ENCODE results near the gene NHEJ1. TPM values are rescaled to one million over a fixed set of nuclear protein-coding genes. Genes with fewer than 3 reads are reported as not detected.
"Not testable (repeated sequence)": the region's sequence is repeated elsewhere in the genome, so short reads cannot be mapped to it uniquely, and the experiment has no call there.

NHEJ1 gene
- total RNA-seq, 4 donors from 2014 or later, result 13.8 to 23.2 (median 17.5) TPM

GRCh38 chr2:219205981-219206327 lies 45.3 kb upstream of the NHEJ1 start:
- no peak for TF ChIP-seq CTCF (IDR thresholded peaks at IDR 0.05)
- ATAC-seq (ENCODE audit: low FRiP score) (no peak), DNase-seq (ENCODE audit: low spot score) (no peak)

GRCh38 chr2:219205165-219205538 lies 44.5 kb upstream of the NHEJ1 start:
- ATAC-seq (ENCODE audit: low FRiP score), result no peak
- no peak for DNase-seq (ENCODE audit: low spot score)
- no peak for TF ChIP-seq CTCF (IDR thresholded peaks at IDR 0.05)

DNA sequence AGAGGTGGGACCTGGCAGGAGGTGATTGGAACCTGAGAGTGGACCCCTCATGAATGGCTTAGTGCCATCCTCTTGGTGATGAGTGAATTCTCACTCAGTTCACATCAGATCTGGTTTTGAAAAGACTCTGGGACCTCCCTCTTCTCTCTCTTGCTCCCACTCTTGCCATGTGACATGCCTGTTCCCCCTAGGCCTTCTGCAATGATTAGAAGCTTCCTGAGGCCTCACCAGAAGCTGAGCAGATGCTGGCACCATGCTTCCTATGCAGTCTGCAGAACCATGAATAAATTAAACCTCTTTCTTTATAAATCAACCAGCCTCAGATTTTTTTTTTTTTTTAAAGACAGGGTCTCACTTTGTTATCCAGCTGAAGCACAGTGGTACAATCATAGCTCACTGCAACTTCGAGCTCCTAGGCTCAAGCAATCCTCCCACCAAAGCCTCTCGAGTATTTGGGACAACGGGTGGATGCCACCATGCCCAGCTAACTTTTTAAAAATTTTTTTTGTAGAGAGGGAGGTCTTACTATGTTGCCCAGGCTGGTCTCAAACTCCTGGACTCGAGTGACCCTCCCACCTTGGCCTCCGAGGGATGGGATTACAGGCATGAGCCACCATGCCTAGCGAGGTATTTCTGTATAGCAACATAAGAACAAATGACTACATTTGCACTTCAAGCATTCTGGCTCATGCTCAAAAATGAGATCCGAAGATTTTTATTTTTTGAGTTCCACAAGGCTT lies 44.0 kb upstream of the NHEJ1 start:
- DNase-seq (ENCODE audit: low spot score), result no peak
- ATAC-seq (ENCODE audit: low FRiP score), result no peak
- TF ChIP-seq CTCF (IDR thresholded peaks at IDR 0.05), result no peak

DNA sequence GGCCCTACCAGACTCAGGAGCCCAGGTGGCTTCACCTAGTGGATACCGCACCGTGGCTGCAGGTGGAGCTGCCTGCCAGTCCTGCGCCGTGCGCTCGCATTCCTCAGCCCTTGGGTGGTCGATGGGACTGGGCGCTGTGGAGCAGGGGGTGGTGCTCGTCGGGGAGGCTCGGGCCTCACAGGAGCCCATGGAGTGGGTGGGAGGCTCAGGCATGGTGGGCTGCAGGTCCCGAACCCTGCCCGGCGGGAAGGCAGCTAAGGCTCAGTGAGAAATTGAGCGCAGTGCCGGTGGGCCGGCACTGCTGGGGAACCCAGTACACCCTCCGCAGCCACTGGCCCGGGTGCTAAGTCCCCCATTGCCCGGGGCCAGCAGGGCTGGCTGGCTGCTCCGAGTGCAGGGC lies 40.7 kb upstream of the NHEJ1 start:
- not testable (repeated sequence) for DNase-seq (ENCODE audit: low spot score); ATAC-seq (ENCODE audit: low FRiP score)

- not testable (repeated sequence) for ATAC-seq (ENCODE audit: low FRiP score); DNase-seq (ENCODE audit: low spot score)
Measured at GRCh38 chr2:219200502-219201326, 40.1 kb upstream of the NHEJ1 start.

DNA sequence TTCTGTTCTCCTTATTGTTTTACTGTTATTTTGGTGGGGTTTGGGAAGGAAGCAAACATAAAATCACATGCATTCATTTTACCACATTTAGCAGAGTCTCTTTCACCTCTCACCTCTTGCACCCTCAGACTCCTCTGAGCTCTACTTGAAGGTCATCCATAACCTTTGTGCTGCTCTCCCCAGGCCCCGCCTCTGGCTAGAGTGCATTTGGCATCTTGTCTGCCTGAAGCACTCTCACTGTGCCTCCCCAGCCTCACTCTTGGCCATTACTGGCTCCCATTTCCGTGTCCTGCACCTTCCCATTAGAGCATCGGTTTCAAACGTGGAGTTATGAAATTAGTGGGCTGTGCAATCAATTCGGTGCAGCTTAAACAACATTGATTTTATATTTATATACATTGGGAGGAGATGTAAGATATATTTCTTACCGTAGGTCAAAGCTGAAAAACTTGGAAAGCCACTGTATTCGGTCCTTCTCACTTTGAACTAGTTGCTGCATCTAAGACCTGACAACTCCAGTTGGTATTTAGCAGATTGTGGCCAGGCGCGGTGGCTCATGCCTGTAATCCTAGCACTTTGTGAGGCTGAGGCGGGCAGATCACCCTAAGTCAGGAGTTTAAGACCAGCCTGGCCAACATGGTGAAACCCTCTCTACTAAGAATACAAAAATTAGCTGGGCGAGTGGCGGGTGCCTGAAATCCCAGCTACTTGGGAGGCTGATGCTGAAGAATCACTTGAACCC lies 39.0 kb upstream of the NHEJ1 start:
- ATAC-seq (ENCODE audit: low FRiP score) (no peak), DNase-seq (ENCODE audit: low spot score) (no peak)
- no peak for TF ChIP-seq CTCF (IDR thresholded peaks at IDR 0.05)

- no peak for TF ChIP-seq CTCF (IDR thresholded peaks at IDR 0.05)
- ATAC-seq (ENCODE audit: low FRiP score), result no peak
- DNase-seq (ENCODE audit: low spot score), result no peak
Measured at GRCh38 chr2:219198974-219199373, 38.4 kb upstream of the NHEJ1 start.
